Esophagus squamous epithelium (tissue), 4 donors: ENCODE data around the gene GINS1.

Experiments
- CTCF ChIP-seq, 6 experiments: fragments of 450-650 bp in 4 of 6; fragments of 200-600 bp in 2 of 6; sonication (generic) in 2 of 6; IDR thresholded peaks; one replicate each; pipeline ENCODE4 v1.5.1; 2016 to 2019; ENCODE audit warnings: antibody characterized with exemption in 6 of 6, mild to moderate bottlenecking in 4 of 6, moderate library complexity in 4 of 6
- POLR2A ChIP-seq, 4 donors: fragments of 450-650 bp; IDR thresholded peaks; one replicate each; pipeline ENCODE4 v1.6.1; 2017; ENCODE audit warnings: antibody characterized with exemption in 4 of 4, mild to moderate bottlenecking in 4 of 4, moderate library complexity in 3 of 4

- TF ChIP-seq CTCF (IDR thresholded peaks at IDR 0.05) (no peak), POLR2A (IDR thresholded peaks at IDR 0.05) (no peak)
Measured at GRCh38 chr20:25469558-25469957, 62.1 kb downstream of the GINS1 start.
